HepG2 (cell line): ENCODE data around the gene ALX4. TPM values are rescaled to one million over a fixed set of nuclear protein-coding genes. Genes with fewer than 3 reads are reported as not detected.

Source experiments
- ATAC-seq: fragments of 200-7000 bp; cut with Tn5 transposase; 3 replicates; pipeline ENCODE4 v1.9.1; 2020; ENCODE audit warnings: mild to moderate bottlenecking, moderate library complexity
- BruUV-seq: library from RNA; stranded (reverse); fragments of 400-500 nt; replicated peaks from 2 replicates; lab custom pipeline; 2021; lab: Mats Ljungman, UMichigan
- CTCF ChIA-PET: fragments of 300-600 bp; formaldehyde crosslinking; extraction: SDS; loops from one replicate; lab custom pipeline; 2021; ENCODE audit warnings: low total read pairs, inconsistent platforms, low intra/inter-chr PET ratio; lab: Yijun Ruan, JAX
- POLR2A ChIA-PET: fragments of 350-600 bp; sonication (Branson Sonifier 250); formaldehyde crosslinking; loops from one replicate; lab custom pipeline; 2020; ENCODE audit warnings: antibody characterized with exemption, inconsistent platforms; lab: Yijun Ruan, JAX
- DNase-seq: peaks from one replicate; pipeline ENCODE4 v3.0.0-alpha.2; 2015; ENCODE audit warnings: low spot score
- FAIRE-seq: peaks from 3 replicates; lab custom pipeline; 2011; peaks lifted over from hg19 to GRCh38; lab: Jason Lieb, UNC
- H2AFZ ChIP-seq: one replicate; pipeline ENCODE4 v1.6.1; 2011; ENCODE audit warnings: low read length, inconsistent platforms
- H3K27ac ChIP-seq: fragments of 300-600 bp; 3 replicates; pipeline ENCODE4 v1.8.0; 2011; ENCODE audit warnings: mixed run types, mild to moderate bottlenecking, mixed read lengths, low read length, inconsistent platforms; ENCODE audit not compliant: insufficient read depth; ENCODE audit errors: extremely low read length
- H3K27me3 ChIP-seq, 2 experiments: fragments of 200-600 bp in 1 of 2; 2 replicates in 1 of 2; 3 replicates in 1 of 2; pipeline versions ENCODE4 v1.6.0 to v1.8.0; 2011; ENCODE audit warnings: low read length in 2 of 2, mild to moderate bottlenecking in 2 of 2, moderate library complexity in 2 of 2, inconsistent platforms in 1 of 2; ENCODE audit not compliant: insufficient read depth in 2 of 2, control insufficient read depth in 1 of 2
- H3K36me3 ChIP-seq, 2 experiments: fragments of 200-600 bp in 1 of 2; replicated peaks in 1 of 2; 2 replicates in 1 of 2; 3 replicates in 1 of 2; pipeline versions ENCODE4 v1.5.1 to v1.8.0; 2011; ENCODE audit warnings: low read length in 2 of 2, inconsistent platforms in 1 of 2; ENCODE audit not compliant: insufficient read depth in 2 of 2, control insufficient read depth in 1 of 2
- H3K4me1 ChIP-seq: 2 replicates; pipeline ENCODE4 v1.5.1; 2012; ENCODE audit warnings: low read length, inconsistent platforms; ENCODE audit not compliant: insufficient read depth
- H3K4me2 ChIP-seq: 2 replicates; pipeline ENCODE4 v1.6.0; 2011; ENCODE audit warnings: low read depth, low read length, inconsistent platforms
- H3K4me3 ChIP-seq, 3 experiments: fragments of 200-600 bp in 1 of 3; sonication (generic), shearing (Covaris generic) in 1 of 3; replicated peaks in 1 of 3; 2 replicates each; pipeline ENCODE4 v1.5.1; 2011 to 2016; ENCODE audit warnings: low read length in 3 of 3, inconsistent platforms in 2 of 3, low read depth in 2 of 3, mild to moderate bottlenecking in 2 of 3, control low read depth in 1 of 3, mixed read lengths in 1 of 3; ENCODE audit not compliant: insufficient read depth in 1 of 3
- H3K79me2 ChIP-seq: one replicate; pipeline ENCODE4 v1.6.1; 2011; ENCODE audit warnings: low read length, inconsistent platforms; ENCODE audit not compliant: insufficient read depth
- H3K9ac ChIP-seq: 2 replicates; pipeline ENCODE4 v1.6.0; 2011; ENCODE audit warnings: mild to moderate bottlenecking, low read depth, low read length, inconsistent platforms; ENCODE audit not compliant: insufficient read depth
- H3K9me3 ChIP-seq: 2 replicates; pipeline ENCODE4 v1.5.1; 2012; ENCODE audit warnings: mild to moderate bottlenecking, low read length
- H4K20me1 ChIP-seq: 2 replicates; pipeline ENCODE4 v1.6.0; 2011; ENCODE audit warnings: inconsistent platforms, mild to moderate bottlenecking, low read length, moderate library complexity; ENCODE audit not compliant: insufficient read depth
- AHR ChIP-seq: IDR thresholded peaks from 2 replicates; pipeline ENCODE4 v1.6.1; 2018; ENCODE audit warnings: missing genetic modification reagents, missing compliant biosample characterization
- CHD2 ChIP-seq: IDR thresholded peaks from 2 replicates; pipeline ENCODE4 v1.6.1; 2011; ENCODE audit warnings: low read depth, low read length, improper control_type of control experiment
- HNRNPL ChIP-seq: fragments of 200-400 bp; formaldehyde crosslinking; IDR thresholded peaks from 2 replicates; pipeline ENCODE4 v1.6.1; 2017; ENCODE audit warnings: mild to moderate bottlenecking, low read depth, low read length
- SCMH1 ChIP-seq: sonication (generic); formaldehyde crosslinking; IDR thresholded peaks from 2 replicates; pipeline ENCODE4 v1.9.0; 2021; ENCODE audit warnings: missing genetic modification reagents, mild to moderate bottlenecking, borderline replicate concordance
- ZNF367 ChIP-seq: sonication (generic); formaldehyde crosslinking; IDR thresholded peaks from 2 replicates; pipeline ENCODE4 v1.4.0; 2020; ENCODE audit warnings: missing genetic modification reagents, borderline replicate concordance
- ZNF468 ChIP-seq: sonication (generic); formaldehyde crosslinking; IDR thresholded peaks from 2 replicates; pipeline ENCODE4 v1.8.0; 2022; ENCODE audit warnings: mild to moderate bottlenecking, moderate library complexity, missing genetic modification reagents
- ZSCAN20 ChIP-seq: sonication (generic); formaldehyde crosslinking; IDR thresholded peaks from 2 replicates; pipeline ENCODE4 v1.4.0; 2020; ENCODE audit warnings: missing genetic modification reagents, mild to moderate bottlenecking, borderline replicate concordance
- WGBS: methylation state at CpG from one replicate; pipeline ENCODE4 v1.1.6; 2017; ENCODE audit warnings: low lambda C conversion rate; 5-methylcytosine and 5-hydroxymethylcytosine counted together
- in situ Hi-C: cut with HindIII; loops from 2 replicates; pipeline ENCODE4 v1.10.0; 2017; ENCODE audit warnings: low pct_unique_long_range_greater_than_20kb; ENCODE audit not compliant: extremely low pct_ligation_motif_present
- intact Hi-C: fragments of 100-400 bp; cut with micrococcal nuclease; formaldehyde crosslinking; loops from one replicate; pipeline ENCODE4 v1.10.0; 2022; ENCODE audit not compliant: unreplicated experiment
- polyA plus RNA-seq, 8 experiments: library from polyadenylated mRNA; depleted of rRNA in 3 of 8; stranded (reverse) in 7 of 8; unstranded in 1 of 8; fragments of >200 nt; fragmentation: Illumina TruSeq in 4 of 8; extraction: Trizol in 4 of 8; gene quantifications; 2 replicates each; pipeline versions ENCODE4 v1.2.1 to v1.2.3, GENCODE V29; 2011 to 2016; ENCODE audit warnings: low read depth in 4 of 8, missing spikeins in 1 of 8, mixed read lengths in 1 of 8; ENCODE audit not compliant: insufficient read depth in 1 of 8
- total RNA-seq, 5 experiments: library from RNA; depleted of rRNA; stranded (reverse); fragments of >200 nt; fragmentation: Illumina TruSeq; extraction: Trizol; gene quantifications; 2 replicates each; pipeline ENCODE4 v1.2.3, GENCODE V29; 2016; ENCODE audit warnings: low read depth in 1 of 5

The ALX4 gene
- total and polyA plus RNA-seq, 2 of the 13 experiments (the other 11 are each of a cell fraction or from before 2014, with no cell fraction given) = not detected

GRCh38 chr11:44270403-44271273, 39.3 kb downstream of the ALX4 start:
- DNase-seq (no peak), FAIRE-seq (no peak), ATAC-seq (no peak)
- H3K27me3 ChIP-seq = peaks cover 1 to 4% of the 10 kb centered on the region in 2 experiments; a peak in 2 of 5 replicates
- H3K79me2 ChIP-seq = no peaks in the 10 kb centered on the region
- H3K4me3 ChIP-seq = no peak overlapping the region
- H3K36me3 ChIP-seq = no peaks in the 10 kb centered on the region
- POLR2A ChIA-PET = no interaction called here
- H3K9ac ChIP-seq = no peak overlapping the region
- H4K20me1 ChIP-seq = no peaks in the 10 kb centered on the region
- 47% methylated on average over 4 of the region's 20 CpGs for WGBS
- H3K27ac ChIP-seq = no peak overlapping the region
- H2AFZ ChIP-seq = no peak overlapping the region
- no peak overlapping the region for H3K4me2 ChIP-seq
- peaks cover 5% of the 10 kb centered on the region for H3K9me3 ChIP-seq
- H3K4me1 ChIP-seq = peaks cover 12% of the 10 kb centered on the region
- intact Hi-C loops = no loop called here
- CTCF ChIA-PET = no interaction called here
- in situ Hi-C loops = no loop called here
- no peak for TF ChIP-seq ZNF367 (CRISPR knock-in tag)
- no peak for TF ChIP-seq AHR (CRISPR knock-in tag)
- no peak for TF ChIP-seq ZSCAN20 (CRISPR knock-in tag)
- no peak for TF ChIP-seq ZNF468 (CRISPR knock-in tag)
- TF ChIP-seq HNRNPL = no peak
- TF ChIP-seq CHD2 = no peak
- TF ChIP-seq SCMH1 = no peak
- no TSS peak for BruUV-seq
